ENCODE measurements around the gene PAX7. TPM values are rescaled to one million over a fixed set of nuclear protein-coding genes. Genes with fewer than 3 reads are reported as not detected.

Gene PAX7
- total RNA-seq, 6 experiments from 2014 or later = not detected

GRCh38 chr1:18700530-18700929 is 69.9 kb downstream of the PAX7 start:
- WGBS (ENCODE audit: insufficient coverage, low coverage, low lambda C conversion rate, missing lambda C conversion rate) = 47% methylated on average over 2 of the region's 12 CpGs
- no peaks in the 10 kb centered on the region for H3K27me3 ChIP-seq
- ATAC-seq = no peak

GRCh38 chr1:18701183-18701582 is 70.5 kb downstream of the PAX7 start:
- no peak for ATAC-seq
- intact Hi-C loops (cut with DNase I) = no loop called here
- Histone ChIP-seq H3K27me3 (no peaks in the 10 kb centered on the region), H3K4me1 (no peaks in the 10 kb centered on the region), H3K27ac (no peak overlapping the region), H3K9me3 (no peaks in the 10 kb centered on the region), H3K36me3 (no peaks in the 10 kb centered on the region), H3K4me3 (no peak overlapping the region)
- DNase-seq = no peak
- 82% methylated on average over 7 of the region's 7 CpGs for WGBS (ENCODE audit: insufficient coverage, low coverage, low lambda C conversion rate, missing lambda C conversion rate)
- TF ChIP-seq POLR2A (IDR thresholded peaks at IDR 0.05) = no peak
- no peak for TF ChIP-seq CTCF (IDR thresholded peaks at IDR 0.05)

More at GRCh38 chr1:18700530-18700929, 69.9 kb downstream of the PAX7 start:
- H3K4me3 ChIP-seq = no peak overlapping the region
- intact Hi-C loops (cut with DNase I) = no loop called here
- no peak for DNase-seq
- H3K27ac ChIP-seq = no peak overlapping the region
- H3K4me1 ChIP-seq = no peaks in the 10 kb centered on the region
- H3K36me3 ChIP-seq = no peaks in the 10 kb centered on the region
- TF ChIP-seq CTCF (IDR thresholded peaks at IDR 0.05) = no peak
- TF ChIP-seq POLR2A (IDR thresholded peaks at IDR 0.05) = no peak
- H3K9me3 ChIP-seq = no peaks in the 10 kb centered on the region

- DNase-seq (peak in 1 of 3 donors; percentile 26), ATAC-seq (peak; percentile 28 to 72 (median 58))
- H3K36me3 ChIP-seq = no peaks in the 10 kb centered on the region
- WGBS (ENCODE audit: insufficient coverage, low coverage, low lambda C conversion rate, missing lambda C conversion rate) = 33% methylated on average over 2 of the region's 21 CpGs
- intact Hi-C loops (cut with DNase I) = no loop called here
- no peak overlapping the region for H3K27ac ChIP-seq
- no peak for TF ChIP-seq POLR2A (IDR thresholded peaks at IDR 0.05)
- no peaks in the 10 kb centered on the region for H3K27me3 ChIP-seq
- no peak overlapping the region for H3K4me3 ChIP-seq
- H3K9me3 ChIP-seq = no peaks in the 10 kb centered on the region
- H3K4me1 ChIP-seq = no peaks in the 10 kb centered on the region
Measured at GRCh38 chr1:18703041-18703621, 72.5 kb downstream of the PAX7 start.

- Histone ChIP-seq H3K27ac (no peak overlapping the region), H3K4me3 (no peak overlapping the region), H3K27me3 (no peaks in the 10 kb centered on the region), H3K9me3 (no peaks in the 10 kb centered on the region), H3K4me1 (no peaks in the 10 kb centered on the region), H3K36me3 (no peaks in the 10 kb centered on the region)
- TF ChIP-seq CTCF (IDR thresholded peaks at IDR 0.05) (no peak), POLR2A (IDR thresholded peaks at IDR 0.05) (no peak)
- no peak for DNase-seq
- WGBS (ENCODE audit: insufficient coverage, low coverage, low lambda C conversion rate, missing lambda C conversion rate) = 0% methylated on average over 1 of the region's 12 CpGs
- intact Hi-C loops (cut with DNase I) = no loop called here
- peak in 1 of 4 donors; percentile 9 for ATAC-seq
Measured at GRCh38 chr1:18705811-18706210, 75.2 kb downstream of the PAX7 start.

- Histone ChIP-seq H3K4me3 (no peak overlapping the region), H3K9me3 (no peaks in the 10 kb centered on the region), H3K27ac (no peak overlapping the region), H3K27me3 (no peaks in the 10 kb centered on the region), H3K4me1 (no peaks in the 10 kb centered on the region), H3K36me3 (no peaks in the 10 kb centered on the region)
- intact Hi-C loops (cut with DNase I) = no loop called here
- no peak for TF ChIP-seq CTCF (IDR thresholded peaks at IDR 0.05)
- no peak for TF ChIP-seq POLR2A (IDR thresholded peaks at IDR 0.05)
- DNase-seq = no peak
- 63% methylated on average over 6 of the region's 6 CpGs for WGBS (ENCODE audit: insufficient coverage, low coverage, low lambda C conversion rate, missing lambda C conversion rate)
- ATAC-seq = no peak
Measured at GRCh38 chr1:18707696-18708257, 77.1 kb downstream of the PAX7 start.
